ENCODE results near the gene LPP. TPM values are rescaled to one million over a fixed set of nuclear protein-coding genes. Genes with fewer than 3 reads are reported as not detected.
"Not testable (repeated sequence)": the region's sequence is repeated elsewhere in the genome, so short reads cannot be mapped to it uniquely, and the experiment has no call there.

LPP gene
- total and polyA plus RNA-seq, 9 donors, result 15.9 to 280 (median 134) TPM

- TF ChIP-seq EP300 (IDR thresholded peaks at IDR 0.05) (no peak), POLR2A (IDR thresholded peaks at IDR 0.05) (no peak), CTCF (IDR thresholded peaks at IDR 0.05) (no peak)
- no peak for DNase-seq
- Histone ChIP-seq H3K4me3 (no peak overlapping the region), H3K27ac (no peak overlapping the region), H3K36me3 (no peaks in the 10 kb centered on the region), H3K4me1 (ENCODE audit: insufficient read depth) (peaks cover 3% of the 10 kb centered on the region), H3K27me3 (no peaks in the 10 kb centered on the region), H3K9me3 (no peaks in the 10 kb centered on the region)
- intact Hi-C loops (cut with DNase I), result no loop called here
- WGBS, 3 donors, result 94 to 96% (median 95%) methylated on average over 3 of the region's 3 CpGs
Observed at GRCh38 chr3:188608401-188608800, 454.4 kb downstream of the LPP start.

GRCh38 chr3:188613721-188614120 is 459.8 kb downstream of the LPP start:
- H3K4me1 ChIP-seq (ENCODE audit: insufficient read depth); DNase-seq; H3K27ac ChIP-seq; H3K4me3 ChIP-seq; H3K27me3 ChIP-seq; intact Hi-C loops (cut with DNase I); H3K9me3 ChIP-seq; H3K36me3 ChIP-seq: not testable (repeated sequence)
- WGBS, 3 donors, result 92 to 98% (median 97%) methylated on average over 6 of the region's 6 CpGs

- Histone ChIP-seq H3K4me1 (ENCODE audit: insufficient read depth) (peaks cover 1% of the 10 kb centered on the region), H3K27me3 (no peaks in the 10 kb centered on the region), H3K36me3 (no peaks in the 10 kb centered on the region), H3K4me3 (no peak overlapping the region), H3K9me3 (no peaks in the 10 kb centered on the region), H3K27ac (no peak overlapping the region)
- DNase-seq, result no peak
- WGBS, 3 donors, result 64 to 88% (median 71%) methylated on average over 2 of the region's 2 CpGs
- intact Hi-C loops (cut with DNase I), result no loop called here
- TF ChIP-seq POLR2A (IDR thresholded peaks at IDR 0.05) (no peak), CTCF (IDR thresholded peaks at IDR 0.05) (no peak), EP300 (IDR thresholded peaks at IDR 0.05) (no peak)
Observed at GRCh38 chr3:188617270-188617669, 463.3 kb downstream of the LPP start.

GRCh38 chr3:188617988-188618701 is 464.2 kb downstream of the LPP start:
- intact Hi-C loops (cut with DNase I), result no loop called here
- WGBS, 3 donors, result 92 to 95% (median 93%) methylated on average over 5 of the region's 5 CpGs
- no peak overlapping the region for H3K27ac ChIP-seq

More at GRCh38 chr3:188617988-188618701, 464.2 kb downstream of the LPP start:
- Histone ChIP-seq H3K9me3 (no peaks in the 10 kb centered on the region), H3K4me1 (ENCODE audit: insufficient read depth) (peaks cover 1% of the 10 kb centered on the region), H3K27me3 (no peaks in the 10 kb centered on the region), H3K4me3 (no peak overlapping the region), H3K36me3 (no peaks in the 10 kb centered on the region)
- DNase-seq, result no peak
- TF ChIP-seq POLR2A (IDR thresholded peaks at IDR 0.05) (no peak), CTCF (IDR thresholded peaks at IDR 0.05) (no peak), EP300 (IDR thresholded peaks at IDR 0.05) (no peak)

Data from ovary (tissue), 9 donors.